ENCODE measurements around the gene ISLR. TPM values are rescaled to one million over a fixed set of nuclear protein-coding genes. Genes with fewer than 3 reads are reported as not detected.

Gene ISLR
- polyA plus RNA-seq, 1 donor from 2014 or later, result not detected

- TF ChIP-seq EP300 (conservative IDR thresholded peaks at IDR 0.05; ENCODE audit: poor library complexity, severe bottlenecking) (no peak), CTCF (IDR thresholded peaks at IDR 0.05; ENCODE audit: poor library complexity, severe bottlenecking) (no peak), MXI1 (conservative IDR thresholded peaks at IDR 0.05; ENCODE audit: poor library complexity, severe bottlenecking) (no peak), EZH2 (IDR thresholded peaks at IDR 0.05; ENCODE audit: borderline replicate concordance, insufficient read depth, low read length, poor library complexity, severe bottlenecking) (no peak), REST (IDR thresholded peaks at IDR 0.05; ENCODE audit: borderline replicate concordance) (no peak), RAD21 (conservative IDR thresholded peaks at IDR 0.05) (no peak), TAF1 (IDR thresholded peaks at IDR 0.05; ENCODE audit: low read depth) (no peak), SMC3 (conservative IDR thresholded peaks at IDR 0.05; ENCODE audit: poor library complexity) (no peak), POLR2AphosphoS5 (IDR thresholded peaks at IDR 0.05) (no peak)
- H3K79me2 ChIP-seq (replicated peaks; ENCODE audit: insufficient read depth, low read length), result no peaks in the 10 kb centered on the region
- no peaks in the 10 kb centered on the region for H3K9me2 ChIP-seq (ENCODE audit: insufficient read depth, low read length)
- no peaks in the 10 kb centered on the region for H3K9me3 ChIP-seq (ENCODE audit: low read length)
- peaks cover 20% of the 10 kb centered on the region for H3F3A ChIP-seq (ENCODE audit: insufficient read depth, low read length, poor library complexity, severe bottlenecking)
- H3K9ac ChIP-seq (ENCODE audit: low read length), result no peak overlapping the region
- H2AFZ ChIP-seq (ENCODE audit: low read depth, low read length), result no peak overlapping the region
- no peaks in the 10 kb centered on the region for H4K20me1 ChIP-seq (ENCODE audit: insufficient read depth)
- H3K4me3 ChIP-seq (ENCODE audit: low read length), result no peak overlapping the region
- H3K27me3 ChIP-seq (ENCODE audit: insufficient read depth, low read depth, low read length), result no peaks in the 10 kb centered on the region
- no peak overlapping the region for H3K4me2 ChIP-seq (ENCODE audit: low read length)
- H3K27ac ChIP-seq (ENCODE audit: low read length), result no peak overlapping the region
- H3K36me3 ChIP-seq (ENCODE audit: insufficient read depth, low read length), result no peaks in the 10 kb centered on the region
Observed at GRCh38 chr15:74215958-74216357, 42.4 kb downstream of the ISLR start.

- TF ChIP-seq SMC3 (conservative IDR thresholded peaks at IDR 0.05; ENCODE audit: poor library complexity), result no peak
- TF ChIP-seq RAD21 (conservative IDR thresholded peaks at IDR 0.05), result no peak
- no peak for TF ChIP-seq TAF1 (IDR thresholded peaks at IDR 0.05; ENCODE audit: low read depth)
- no peak for TF ChIP-seq REST (IDR thresholded peaks at IDR 0.05; ENCODE audit: borderline replicate concordance)
- no peak for TF ChIP-seq MXI1 (conservative IDR thresholded peaks at IDR 0.05; ENCODE audit: poor library complexity, severe bottlenecking)
- no peak for TF ChIP-seq CTCF (IDR thresholded peaks at IDR 0.05; ENCODE audit: poor library complexity, severe bottlenecking)
- TF ChIP-seq POLR2AphosphoS5 (IDR thresholded peaks at IDR 0.05), result no peak
- TF ChIP-seq EP300 (conservative IDR thresholded peaks at IDR 0.05; ENCODE audit: poor library complexity, severe bottlenecking), result no peak
- TF ChIP-seq EZH2 (IDR thresholded peaks at IDR 0.05; ENCODE audit: borderline replicate concordance, insufficient read depth, low read length, poor library complexity, severe bottlenecking), result no peak
- no peaks in the 10 kb centered on the region for H3K27me3 ChIP-seq (ENCODE audit: insufficient read depth, low read depth, low read length)
- peaks cover 25% of the 10 kb centered on the region for H3F3A ChIP-seq (ENCODE audit: insufficient read depth, low read length, poor library complexity, severe bottlenecking)
- peak overlapping the region; percentile 94 for H3K9ac ChIP-seq (ENCODE audit: low read length)
- no peaks in the 10 kb centered on the region for H3K79me2 ChIP-seq (replicated peaks; ENCODE audit: insufficient read depth, low read length)
- H3K4me2 ChIP-seq (ENCODE audit: low read length), result no peak overlapping the region
- no peak overlapping the region for H2AFZ ChIP-seq (ENCODE audit: low read depth, low read length)
- H4K20me1 ChIP-seq (ENCODE audit: insufficient read depth), result no peaks in the 10 kb centered on the region
- H3K27ac ChIP-seq (ENCODE audit: low read length), result peak overlapping the region; percentile 100
- H3K9me3 ChIP-seq (ENCODE audit: low read length), result no peaks in the 10 kb centered on the region
- H3K36me3 ChIP-seq (ENCODE audit: insufficient read depth, low read length), result no peaks in the 10 kb centered on the region
- no peaks in the 10 kb centered on the region for H3K9me2 ChIP-seq (ENCODE audit: insufficient read depth, low read length)
- no peak overlapping the region for H3K4me3 ChIP-seq (ENCODE audit: low read length)
Observed at GRCh38 chr15:74216949-74217348, 43.4 kb downstream of the ISLR start.

Data from neural cell (in vitro differentiated cells).